Stimulated activated CD8-positive, alpha-beta memory T cell treated with anti-CD3 and anti-CD28 coated beads, Interleukin-4, amount 100 ng/mL, for 48 hours (primary cell): ENCODE results near the gene EBNA1BP2.
"Not testable (repeated sequence)": the region's sequence is repeated elsewhere in the genome, so short reads cannot be mapped to it uniquely, and the experiment has no call there.

Experiments used
- DNase-seq: peaks from one replicate; pipeline ENCODE4 v3.0.0-alpha.2; 2020

The EBNA1BP2 gene, protein sequence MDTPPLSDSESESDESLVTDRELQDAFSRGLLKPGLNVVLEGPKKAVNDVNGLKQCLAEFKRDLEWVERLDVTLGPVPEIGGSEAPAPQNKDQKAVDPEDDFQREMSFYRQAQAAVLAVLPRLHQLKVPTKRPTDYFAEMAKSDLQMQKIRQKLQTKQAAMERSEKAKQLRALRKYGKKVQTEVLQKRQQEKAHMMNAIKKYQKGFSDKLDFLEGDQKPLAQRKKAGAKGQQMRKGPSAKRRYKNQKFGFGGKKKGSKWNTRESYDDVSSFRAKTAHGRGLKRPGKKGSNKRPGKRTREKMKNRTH

GRCh38 chr1:43171876-43172526 lies at the start of gene EBNA1BP2, which contains the start of gene CFAP57:
TSS of gene EBNA1BP2 (minus strand) at chr1:43172290. CDS start at chr1:43172118, 172 bp downstream.
TSS of gene CFAP57 (plus strand) at chr1:43172330. CDS start at chr1:43172754, 424 bp downstream.
- peak; percentile 92 for DNase-seq

DNA sequence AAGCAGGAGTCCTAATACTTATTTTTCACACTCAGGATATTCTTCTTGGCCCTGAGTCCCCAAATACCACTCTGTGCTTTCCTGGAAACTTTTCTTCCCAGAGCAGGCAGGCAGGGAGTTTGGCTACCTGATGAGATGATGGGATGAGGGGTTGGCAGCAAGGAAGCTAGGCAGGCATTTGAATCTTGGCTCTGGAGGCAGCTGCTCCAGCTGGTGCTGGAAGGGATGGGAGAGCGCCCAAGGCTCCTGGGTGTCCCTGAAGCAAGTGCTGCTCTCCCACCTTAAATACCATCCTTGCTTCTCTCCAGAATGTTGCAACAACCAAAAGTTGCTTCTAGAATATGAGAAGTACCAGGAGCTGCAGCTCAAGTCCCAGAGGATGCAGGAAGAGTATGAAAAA lies 49.7 kb upstream of the EBNA1BP2 start:
- no peak for DNase-seq

GRCh38 chr1:43220905-43221778 lies 49.1 kb upstream of the EBNA1BP2 start:
- DNase-seq: no peak

- DNase-seq: no peak
Observed at GRCh38 chr1:43217747-43218146, 45.7 kb upstream of the EBNA1BP2 start.

- DNase-seq: no peak
Observed at GRCh38 chr1:43214501-43215444, 42.7 kb upstream of the EBNA1BP2 start.

- DNase-seq: not testable (repeated sequence)
Observed at GRCh38 chr1:43208277-43208676, 36.2 kb upstream of the EBNA1BP2 start.

DNA sequence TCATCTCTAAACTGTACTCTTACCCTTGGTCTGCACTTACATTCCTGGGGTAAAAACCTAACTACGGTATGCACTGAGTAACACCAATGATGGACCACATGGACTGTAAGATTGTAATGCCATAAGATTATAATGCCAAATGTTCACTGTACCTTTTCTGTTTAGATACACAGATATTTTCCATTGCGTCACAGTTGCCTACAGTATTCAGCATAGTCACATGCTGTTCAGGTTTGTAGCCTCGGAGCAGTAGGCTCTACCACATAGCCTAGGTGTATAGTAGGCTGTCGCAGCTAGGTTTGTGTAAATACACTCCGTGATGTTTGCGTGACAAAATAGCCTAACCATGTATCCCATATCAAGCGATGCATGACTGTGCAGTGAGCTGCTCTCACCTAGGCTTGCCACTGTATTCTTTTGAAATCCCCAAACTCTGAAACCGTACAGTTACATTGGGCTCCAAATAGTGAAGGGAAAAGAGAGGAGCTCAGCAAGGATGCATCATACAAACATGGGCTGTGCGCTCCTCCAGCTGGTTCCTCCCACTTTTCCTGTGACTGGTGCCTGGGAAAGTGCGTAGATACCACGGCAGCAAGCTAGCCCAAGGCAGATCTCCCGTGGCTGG lies 35.3 kb upstream of the EBNA1BP2 start:
- no peak for DNase-seq

DNA sequence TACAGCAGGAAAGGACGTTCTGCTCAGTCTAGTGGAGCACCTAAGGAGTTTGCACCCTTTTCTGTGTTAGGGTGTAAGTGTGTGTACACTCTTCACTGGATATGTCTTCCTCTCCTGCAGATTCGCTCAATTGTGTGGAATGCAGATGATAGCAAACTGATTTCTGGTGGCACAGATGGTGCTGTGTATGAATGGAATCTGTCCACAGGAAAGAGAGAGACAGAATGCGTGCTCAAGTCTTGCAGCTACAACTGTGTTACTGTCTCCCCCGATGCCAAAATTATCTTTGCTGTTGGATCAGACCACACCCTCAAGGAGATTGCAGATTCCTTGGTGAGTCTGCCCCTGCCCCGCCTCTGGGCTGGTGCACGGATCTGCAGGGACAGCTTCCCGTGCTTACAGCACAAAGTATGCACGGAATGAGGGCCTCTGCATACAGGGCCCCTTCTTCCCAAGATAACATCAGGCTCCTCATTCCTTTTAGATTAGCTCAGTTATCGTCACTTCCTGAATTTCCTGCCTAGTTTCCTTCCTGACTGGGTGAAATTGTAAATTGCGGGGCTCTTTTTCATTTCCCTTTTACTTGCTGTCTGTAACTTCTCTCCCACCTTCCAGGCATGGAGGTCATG lies 34.6 kb upstream of the EBNA1BP2 start:
- DNase-seq: no peak

- no peak for DNase-seq
Observed at GRCh38 chr1:43205671-43206070, 33.6 kb upstream of the EBNA1BP2 start.

DNA sequence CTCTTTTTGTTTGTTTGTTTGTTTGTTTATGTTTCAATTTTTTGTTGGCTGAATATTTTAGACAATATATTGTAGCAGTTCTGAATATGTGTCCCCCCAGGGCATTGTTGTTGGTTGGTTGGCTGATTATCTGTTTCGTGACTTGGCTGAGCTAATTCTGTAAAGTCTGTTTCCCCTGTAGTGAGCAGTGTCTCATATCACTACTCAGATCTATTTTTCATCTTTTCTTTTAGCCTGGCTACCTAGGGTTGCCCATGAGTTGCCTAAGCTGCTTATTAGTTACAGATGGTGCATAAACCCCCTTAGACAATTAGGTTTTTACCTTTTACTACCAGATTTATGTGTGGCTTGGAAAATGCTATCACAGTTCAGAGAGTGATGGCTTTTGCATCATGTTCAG lies 32.3 kb upstream of the EBNA1BP2 start:
- no peak for DNase-seq

GRCh38 chr1:43203859-43204258 lies 31.8 kb upstream of the EBNA1BP2 start:
- DNase-seq: no peak

- DNase-seq: no peak
Observed at GRCh38 chr1:43199093-43199726, 27.1 kb upstream of the EBNA1BP2 start.

DNA sequence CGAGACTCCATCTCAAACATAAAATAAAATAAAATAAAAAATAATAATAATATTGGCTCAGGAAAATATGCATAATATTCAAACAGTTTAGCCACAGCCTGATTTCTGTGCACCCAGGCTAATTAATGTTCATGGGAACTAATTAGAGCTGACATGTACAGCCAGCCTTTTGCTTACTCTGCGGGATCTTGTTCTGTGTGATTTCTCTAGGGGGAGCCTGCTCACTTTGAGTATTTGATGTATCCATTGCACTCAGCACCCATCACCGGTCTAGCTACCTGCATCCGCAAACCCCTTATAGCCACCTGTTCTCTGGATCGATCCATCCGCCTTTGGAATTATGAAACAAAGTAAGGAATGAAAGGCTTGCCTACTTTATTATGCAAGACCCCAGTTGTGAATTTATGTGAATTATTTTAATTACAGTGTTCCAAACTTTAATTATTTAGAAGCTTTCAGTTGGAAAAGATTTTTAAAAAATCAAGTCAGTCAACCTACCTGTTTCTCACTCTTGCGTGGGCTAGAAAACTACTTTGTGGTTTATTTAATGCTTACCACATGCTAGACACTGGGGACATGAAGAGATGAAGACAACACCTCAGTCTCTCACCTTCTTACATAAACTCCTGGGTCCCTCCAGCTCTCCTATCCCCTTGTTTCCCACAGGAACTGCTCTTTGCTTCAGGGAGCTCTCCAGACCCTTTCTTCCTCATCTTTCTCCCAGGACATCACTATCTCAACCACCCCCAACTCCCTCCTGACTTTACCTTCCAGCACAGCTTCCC lies 25.4 kb upstream of the EBNA1BP2 start:
- no peak for DNase-seq

GRCh38 chr1:43194509-43194908 lies 22.4 kb upstream of the EBNA1BP2 start:
- no peak for DNase-seq

DNA sequence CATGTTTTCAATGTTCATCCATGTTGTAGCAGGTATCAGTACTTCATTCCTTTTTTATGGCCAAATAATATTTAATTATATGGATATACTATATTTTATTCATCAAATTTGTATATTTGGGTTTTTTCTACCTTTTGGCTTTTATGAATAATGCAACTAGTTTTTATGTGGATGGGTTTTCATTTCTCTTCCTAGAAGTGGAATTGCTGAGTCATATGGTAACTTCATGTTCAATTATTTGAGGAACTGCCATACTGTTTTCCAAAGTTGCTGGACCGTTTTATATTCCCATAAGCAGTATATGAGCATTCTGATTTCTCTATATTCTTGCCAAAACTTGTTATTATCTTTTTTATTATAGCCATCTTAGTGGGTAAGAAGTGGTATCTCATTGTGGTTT lies 16.0 kb upstream of the EBNA1BP2 start:
- DNase-seq: no peak

GRCh38 chr1:43184995-43185394 lies 12.9 kb upstream of the EBNA1BP2 start:
- no peak for DNase-seq

DNA sequence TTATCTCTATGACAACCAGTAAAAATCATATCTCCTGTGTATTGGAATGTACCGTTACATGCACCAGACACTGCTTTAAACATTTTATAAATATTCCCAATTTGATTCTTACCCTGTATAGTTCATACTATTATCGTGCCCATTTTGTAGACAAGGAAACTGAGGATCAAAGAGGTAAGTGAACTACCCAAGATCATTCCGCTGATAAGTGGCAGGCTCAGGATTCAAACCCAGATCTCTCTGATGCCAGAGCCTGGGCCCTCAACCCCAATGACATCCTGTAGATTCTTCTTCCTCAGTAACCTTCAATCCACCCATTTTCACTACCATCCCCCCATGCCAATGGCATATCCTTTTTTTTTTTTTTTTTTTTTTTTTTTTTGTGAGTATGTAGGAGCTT lies 12.3 kb upstream of the EBNA1BP2 start:
- no peak for DNase-seq

GRCh38 chr1:43177691-43178090 lies 5.6 kb upstream of the EBNA1BP2 start:
- DNase-seq: no peak

DNA sequence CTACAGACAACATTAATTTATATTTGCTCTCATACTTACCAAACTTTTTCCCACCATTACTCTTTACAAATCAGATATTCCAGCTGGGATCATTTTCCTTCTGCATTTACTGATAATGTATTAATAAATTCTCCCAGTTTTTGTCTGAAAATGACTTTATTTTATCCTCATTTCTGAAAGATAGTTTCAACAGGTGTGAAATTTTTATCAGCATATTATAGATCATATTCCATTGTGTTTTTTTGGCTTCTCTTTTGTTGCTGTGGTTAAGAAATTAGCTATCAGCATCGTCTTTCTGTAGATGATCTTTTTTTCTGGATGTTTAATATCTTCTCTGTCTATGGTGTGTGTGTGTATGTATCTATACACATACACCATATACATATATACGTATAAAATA lies 2.8 kb upstream of the EBNA1BP2 start:
- no peak for DNase-seq

DNA sequence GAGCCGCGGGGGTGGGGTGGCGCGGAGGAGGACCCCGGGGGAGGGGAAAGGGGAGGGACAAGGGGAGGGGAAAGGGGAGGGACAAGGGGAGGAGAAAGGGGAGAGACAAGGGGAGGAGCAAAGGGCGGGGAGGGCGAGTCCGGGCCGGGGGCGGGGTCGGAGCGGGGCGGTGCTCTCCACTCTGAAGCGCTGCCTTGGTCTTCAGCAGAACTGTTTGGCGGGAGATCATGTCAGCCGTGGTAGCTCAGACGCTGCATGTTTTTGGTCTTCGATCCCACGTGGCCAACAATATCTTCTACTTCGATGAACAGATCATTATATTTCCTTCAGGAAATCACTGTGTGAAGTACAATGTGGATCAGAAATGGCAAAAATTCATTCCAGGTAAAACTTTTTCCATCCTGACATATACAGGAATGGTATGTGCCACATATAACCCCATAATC lies 460 bp upstream of the EBNA1BP2 start:
- peak; percentile 88 for DNase-seq
